NB4 (cell line): Measurements from ENCODE around the gene CFAP99.

ENCODE experiments used
- DNase-seq: peaks from one replicate; pipeline ENCODE4 v3.0.0; 2010; ENCODE audit warnings: low read depth
- H3K4me3 ChIP-seq: one replicate; pipeline ENCODE4 v1.5.1; 2011; ENCODE audit warnings: mild to moderate bottlenecking, low read depth, low read length, moderate library complexity
- CTCF ChIP-seq: IDR thresholded peaks from one replicate; pipeline ENCODE4 v1.5.1; 2012; ENCODE audit warnings: low read depth, low read length
- MAX ChIP-seq: IDR thresholded peaks from 2 replicates; pipeline ENCODE4 v1.6.1; 2011; ENCODE audit warnings: low read depth, low read length
- MYC ChIP-seq: IDR thresholded peaks from 2 replicates; pipeline ENCODE4 v1.6.1; 2011; ENCODE audit warnings: low read depth, low read length
- POLR2A ChIP-seq: IDR thresholded peaks from 2 replicates; pipeline ENCODE4 v1.6.1; 2011; ENCODE audit warnings: mild to moderate bottlenecking; ENCODE audit not compliant: insufficient read length; ENCODE audit errors: extremely low read depth

CFAP99 gene

GRCh38 chr4:2406920-2407319 is 11.8 kb upstream of the CFAP99 start:
- no peak for DNase-seq
- no peak overlapping the region for H3K4me3 ChIP-seq
- TF ChIP-seq CTCF (no peak), POLR2A (no peak), MAX (no peak), MYC (no peak)

GRCh38 chr4:2407991-2408342 is 10.8 kb upstream of the CFAP99 start:
- no peak for DNase-seq
- TF ChIP-seq MAX, result no peak
- TF ChIP-seq POLR2A, result no peak
- TF ChIP-seq MYC, result no peak
- no peak for TF ChIP-seq CTCF

GRCh38 chr4:2408401-2408958 is 10.3 kb upstream of the CFAP99 start:
- TF ChIP-seq MYC, result no peak
- TF ChIP-seq POLR2A, result no peak
- no peak for TF ChIP-seq CTCF
- peak; percentile 39 for DNase-seq
- H3K4me3 ChIP-seq, result no peak overlapping the region

More at GRCh38 chr4:2407991-2408342, 10.8 kb upstream of the CFAP99 start:
- no peak overlapping the region for H3K4me3 ChIP-seq

- DNase-seq, result no peak
- no peak overlapping the region for H3K4me3 ChIP-seq
- TF ChIP-seq CTCF (no peak), MYC (no peak), MAX (no peak), POLR2A (no peak)
Observed at GRCh38 chr4:2408976-2409375, 9.8 kb upstream of the CFAP99 start.

- DNase-seq, result no peak
- H3K4me3 ChIP-seq, result no peak overlapping the region
- TF ChIP-seq CTCF (no peak), MAX (no peak), MYC (no peak), POLR2A (no peak)
Observed at GRCh38 chr4:2409381-2409783, 9.4 kb upstream of the CFAP99 start.
